ENCODE measurements around the gene CCL21.

Gene CCL21

DNA sequence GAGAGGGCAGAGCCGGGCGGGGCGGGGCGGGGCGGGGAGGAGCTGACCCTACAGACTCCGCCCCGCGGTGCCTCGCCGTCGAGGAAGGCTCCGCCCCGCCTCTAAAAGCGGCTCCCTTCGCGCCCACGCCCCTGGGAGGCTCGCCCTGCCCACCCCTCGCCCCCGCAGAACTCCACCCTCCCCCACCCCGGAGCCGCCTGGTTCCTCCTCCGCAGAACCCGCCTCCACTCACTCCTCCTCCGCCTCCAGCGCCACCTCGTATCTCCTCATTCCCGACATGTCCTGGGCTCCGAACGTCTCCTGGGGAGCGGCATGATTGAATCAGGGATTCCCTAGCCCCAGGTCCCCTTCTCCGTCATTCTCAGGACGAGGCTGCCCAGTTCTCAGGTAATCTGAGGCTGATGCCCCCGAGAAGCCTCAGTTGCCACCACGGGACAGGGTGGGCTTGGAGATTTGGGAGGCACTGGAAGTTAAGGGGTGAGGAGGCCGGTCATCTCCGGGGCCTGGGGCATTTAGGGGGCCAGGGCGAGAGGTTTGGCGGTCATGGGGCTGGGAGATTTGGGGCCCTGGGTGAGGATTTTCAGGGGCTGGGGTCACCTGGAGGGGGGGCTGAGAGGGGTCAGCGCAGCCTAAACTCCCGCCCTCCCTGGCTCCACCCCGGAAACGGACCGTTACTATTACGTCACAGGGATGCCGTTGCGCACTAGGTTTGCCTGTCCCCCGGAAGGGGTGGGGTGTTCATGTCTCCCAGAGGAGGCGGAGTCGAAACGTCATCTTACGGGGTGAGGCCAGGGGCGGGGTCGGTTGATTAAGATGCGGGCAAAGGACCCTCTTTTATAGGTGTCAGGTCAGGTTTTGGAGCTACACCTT, 44.3 kb downstream of the CCL21 start:
- no peak for TF ChIP-seq CTCF (IDR thresholded peaks at IDR 0.05; ENCODE audit: low read depth, low read length)
- peak overlapping the region; percentile 87 for H3K4me3 ChIP-seq (ENCODE audit: low read depth, low read length)

DNA sequence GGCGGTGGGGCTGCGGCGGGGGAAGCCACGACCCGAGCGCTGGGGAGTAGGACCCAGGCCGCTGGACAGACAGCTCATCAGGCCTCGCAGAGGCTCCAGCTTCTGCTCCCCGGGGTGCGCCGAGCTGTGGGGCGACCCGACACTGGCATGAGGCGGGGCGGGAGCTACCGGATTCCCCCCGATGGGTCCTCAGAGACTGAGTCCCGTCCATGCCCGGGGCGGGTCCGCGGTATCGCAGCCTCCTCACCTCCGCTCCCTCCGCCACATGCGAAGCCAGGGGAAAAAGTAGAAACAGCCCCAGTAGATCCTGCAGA, 44.9 kb downstream of the CCL21 start:
- peak overlapping the region; percentile 87 for H3K4me3 ChIP-seq (ENCODE audit: low read depth, low read length)
- no peak for TF ChIP-seq CTCF (IDR thresholded peaks at IDR 0.05; ENCODE audit: low read depth, low read length)

DNA sequence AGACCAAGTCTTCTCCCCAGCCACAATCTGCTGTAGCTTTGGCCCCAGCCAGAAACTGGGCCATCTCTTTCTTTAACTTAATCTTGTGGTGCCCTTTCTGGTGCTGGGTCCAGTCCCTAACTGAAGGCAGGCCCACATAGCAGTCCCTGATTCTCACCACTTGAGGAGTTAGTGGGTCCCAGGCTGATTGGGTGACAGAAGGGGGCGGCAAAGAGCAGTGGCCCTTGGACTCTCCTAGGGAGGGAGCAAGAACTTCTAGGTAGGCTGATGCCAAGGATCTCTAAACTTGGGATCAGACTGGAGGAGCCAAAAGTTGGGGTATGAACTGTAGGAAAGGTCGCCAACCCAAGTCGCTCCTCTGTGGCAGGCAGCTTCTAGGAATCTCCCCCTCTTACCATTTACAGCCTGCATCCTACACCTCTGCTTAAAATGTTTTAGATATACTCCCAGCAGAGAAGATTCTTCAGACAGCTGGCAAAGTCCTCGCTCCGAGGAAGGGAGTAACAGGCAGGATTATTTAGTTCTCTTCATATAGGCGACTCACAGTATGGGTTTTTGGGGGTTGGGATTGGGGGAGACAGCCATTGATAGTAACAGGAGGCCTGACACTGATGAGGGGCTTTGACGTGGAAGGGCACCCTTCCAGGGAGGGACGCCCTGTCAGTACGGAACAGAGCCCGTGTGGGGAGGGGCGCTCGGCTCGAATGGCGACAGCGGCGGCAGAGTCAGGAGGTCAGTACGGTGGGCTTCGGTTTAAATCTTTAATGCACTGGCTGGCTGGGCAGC, 45.5 kb downstream of the CCL21 start:
- peak overlapping the region; percentile 87 for H3K4me3 ChIP-seq (ENCODE audit: low read depth, low read length)
- TF ChIP-seq CTCF (IDR thresholded peaks at IDR 0.05; ENCODE audit: low read depth, low read length) = peak; percentile 98

GRCh38 chr9:34663303-34663605, 46.7 kb downstream of the CCL21 start:
- H3K4me3 ChIP-seq (ENCODE audit: low read depth, low read length) = no peak overlapping the region
- no peak for TF ChIP-seq CTCF (IDR thresholded peaks at IDR 0.05; ENCODE audit: low read depth, low read length)

DNA sequence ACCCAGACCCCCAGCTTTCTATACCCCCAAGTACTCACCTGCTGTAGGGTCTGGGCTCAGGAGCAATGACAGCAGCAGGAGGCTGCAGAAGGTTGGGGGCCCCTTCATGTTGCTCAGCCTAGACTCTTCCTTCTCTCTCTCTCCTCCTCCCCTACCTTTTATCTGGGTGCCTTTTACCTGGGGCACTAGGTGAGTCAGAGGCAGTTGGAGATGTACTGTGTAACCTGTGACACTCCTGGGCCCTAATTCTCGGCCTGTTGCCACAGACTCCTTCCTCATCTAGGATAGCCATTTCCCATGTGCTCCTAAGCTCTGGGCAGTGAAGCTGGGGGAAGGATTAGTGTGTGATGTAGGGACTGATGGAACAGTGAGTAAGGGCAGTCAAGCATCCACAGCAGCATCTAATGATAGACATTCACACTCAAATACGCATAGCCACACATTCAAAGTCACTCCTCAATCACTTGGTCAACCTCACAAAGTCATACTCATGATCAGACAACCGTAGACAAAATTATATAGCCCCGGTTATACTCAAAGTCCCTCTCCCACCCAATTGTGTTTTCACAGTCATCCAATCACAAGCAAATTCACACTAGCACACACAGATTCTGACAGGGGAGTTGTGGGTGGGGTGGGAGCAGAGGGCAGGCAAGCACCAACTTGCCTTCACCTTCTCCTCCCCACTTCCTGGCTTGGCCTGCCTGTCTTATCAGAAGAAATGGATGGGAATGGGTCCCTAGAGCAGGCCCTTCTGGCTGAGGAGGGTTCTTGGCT, 47.2 kb downstream of the CCL21 start, which contains the start of gene CCL27:
TSS of gene CCL27 (minus strand) at position 132 of the 777 bp plus-strand sequence. CDS start at position 108, 24 bp downstream.
- no peak for TF ChIP-seq CTCF (IDR thresholded peaks at IDR 0.05; ENCODE audit: low read depth, low read length)
- no peak within 1 kb of the TSS for H3K4me3 ChIP-seq (ENCODE audit: low read depth, low read length)

DNA sequence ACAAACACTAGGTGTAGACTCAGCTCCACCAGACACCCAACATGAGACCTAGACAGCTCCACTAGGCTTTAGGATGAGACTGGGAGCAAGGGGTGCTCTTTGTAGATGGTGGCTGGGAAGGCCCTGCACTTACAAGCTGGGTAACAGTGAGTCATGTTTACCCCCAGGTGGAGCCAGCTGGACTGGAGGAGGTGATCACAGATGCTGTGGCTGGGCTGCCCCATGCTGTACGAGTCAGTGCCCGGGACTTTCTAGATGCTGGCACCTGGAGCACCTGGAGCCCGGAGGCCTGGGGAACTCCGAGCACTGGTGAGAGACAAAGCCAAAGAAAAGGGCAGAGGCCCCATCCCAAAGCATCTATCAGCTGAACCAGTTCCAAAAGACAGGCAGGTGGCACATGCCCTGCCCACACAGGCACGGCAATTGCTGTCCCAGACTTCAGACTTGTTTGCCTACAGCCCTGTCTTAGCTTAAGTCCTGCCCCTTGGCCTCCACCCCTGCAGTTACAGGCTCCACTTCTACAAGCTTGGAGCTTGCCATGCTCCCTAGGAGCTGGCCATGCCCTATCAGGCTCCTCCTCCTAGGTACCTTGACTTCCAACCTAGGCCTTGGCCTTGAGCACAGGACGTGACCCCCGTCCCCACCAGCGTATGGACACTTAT, 50.2 kb downstream of the CCL21 start:
- no peak for TF ChIP-seq CTCF (IDR thresholded peaks at IDR 0.05; ENCODE audit: low read depth, low read length)
- H3K4me3 ChIP-seq (ENCODE audit: low read depth, low read length) = no peak overlapping the region

Data from WI38 (cell line).